ENCODE results near the gene SPDYE5.
"Not testable (repeated sequence)": the region's sequence is repeated elsewhere in the genome, so short reads cannot be mapped to it uniquely, and the experiment has no call there.

The SPDYE5 gene

DNA sequence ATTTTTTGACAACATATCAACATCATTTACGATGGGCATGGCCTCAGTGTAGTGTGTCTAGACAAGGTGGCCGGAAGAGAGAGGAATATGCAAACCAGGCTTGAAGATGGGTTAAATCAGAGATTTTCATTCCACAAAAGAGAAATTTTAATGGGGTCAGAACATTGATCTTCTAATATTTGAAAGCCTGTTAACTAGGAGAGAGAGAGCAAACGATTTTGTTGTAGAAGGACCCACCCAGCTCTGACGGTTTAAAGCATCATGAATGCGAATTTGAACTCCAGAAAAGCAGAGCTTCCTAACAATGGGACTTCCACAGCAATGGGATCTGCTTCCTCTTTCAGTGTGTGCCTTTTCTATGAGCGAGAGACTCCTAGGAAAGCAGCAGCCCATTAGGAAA is at the start of gene SPDYE5:
TSS of gene SPDYE5 (plus strand) at position 301 of the 400 bp plus-strand sequence. CDS start 1,728 bp downstream, outside the sequence.
- H3K9ac ChIP-seq (ENCODE audit: low read depth, low read length); H3K4me1 ChIP-seq (ENCODE audit: insufficient read depth, low read length); H3K9me3 ChIP-seq (ENCODE audit: control insufficient read depth, insufficient read depth, low read length); H3K36me3 ChIP-seq (ENCODE audit: insufficient read depth, low read length): not testable (repeated sequence)

DNA sequence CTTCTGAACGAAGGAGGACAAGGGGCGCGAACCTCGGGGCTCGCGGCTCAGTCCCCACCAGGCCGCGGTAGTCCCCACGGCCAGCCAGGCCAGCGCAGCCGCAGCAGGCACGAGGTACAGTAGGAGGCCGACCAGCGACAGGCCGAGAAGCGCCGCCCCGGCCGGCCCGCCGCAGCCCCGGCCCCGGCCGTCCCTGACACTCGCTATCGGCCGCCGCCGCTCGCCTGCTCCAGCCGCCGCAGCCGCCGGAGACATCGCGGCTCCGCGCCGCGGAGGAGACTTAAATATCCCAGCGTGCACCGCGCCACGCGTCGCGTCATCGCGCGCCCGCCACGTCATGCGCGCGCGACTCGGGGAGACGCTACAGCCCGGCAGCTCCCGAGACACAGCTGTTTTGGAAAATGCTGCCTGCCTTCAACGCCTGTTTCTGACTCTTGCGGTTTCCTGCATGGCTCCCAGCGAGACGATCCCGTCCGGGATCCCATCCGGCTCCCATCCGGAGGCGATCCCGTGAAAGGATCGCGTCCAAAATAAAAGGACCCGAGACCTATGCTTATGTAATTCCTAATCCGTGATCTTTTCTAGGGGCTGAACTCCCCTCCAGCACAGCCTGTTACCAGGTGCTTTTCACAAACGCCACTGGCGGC is 49.5 kb upstream of the SPDYE5 start:
- H3K4me1 ChIP-seq (ENCODE audit: insufficient read depth, low read length); H3K9me3 ChIP-seq (ENCODE audit: control insufficient read depth, insufficient read depth, low read length): not testable (repeated sequence)
- Histone ChIP-seq H3K9ac (ENCODE audit: low read depth, low read length) (peak overlapping the region; percentile 58), H3K36me3 (ENCODE audit: insufficient read depth, low read length) (peaks cover 16% of the 10 kb centered on the region)

DNA sequence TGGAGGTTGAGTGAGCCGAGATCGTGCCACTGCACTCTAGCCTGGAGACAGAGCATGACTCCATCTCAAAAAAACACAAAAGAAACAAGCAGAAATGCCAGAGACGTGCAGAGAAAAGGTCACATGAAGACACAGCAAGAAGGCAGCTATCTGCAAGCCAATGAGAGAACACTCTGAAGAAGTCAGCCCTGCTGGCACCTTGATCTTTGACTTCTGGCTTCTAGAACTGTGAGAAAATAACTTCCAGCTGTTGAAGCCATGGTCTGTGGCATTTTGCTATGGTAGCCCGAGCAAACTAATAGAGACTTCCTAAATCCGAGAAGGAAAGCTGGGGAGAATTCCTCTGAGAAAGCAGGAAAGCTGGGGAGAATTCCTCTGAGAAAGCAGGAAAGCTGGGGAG is 42.2 kb upstream of the SPDYE5 start:
- not testable (repeated sequence) for H3K36me3 ChIP-seq (ENCODE audit: insufficient read depth, low read length); H3K9ac ChIP-seq (ENCODE audit: low read depth, low read length); H3K4me1 ChIP-seq (ENCODE audit: insufficient read depth, low read length); H3K9me3 ChIP-seq (ENCODE audit: control insufficient read depth, insufficient read depth, low read length)

DNA sequence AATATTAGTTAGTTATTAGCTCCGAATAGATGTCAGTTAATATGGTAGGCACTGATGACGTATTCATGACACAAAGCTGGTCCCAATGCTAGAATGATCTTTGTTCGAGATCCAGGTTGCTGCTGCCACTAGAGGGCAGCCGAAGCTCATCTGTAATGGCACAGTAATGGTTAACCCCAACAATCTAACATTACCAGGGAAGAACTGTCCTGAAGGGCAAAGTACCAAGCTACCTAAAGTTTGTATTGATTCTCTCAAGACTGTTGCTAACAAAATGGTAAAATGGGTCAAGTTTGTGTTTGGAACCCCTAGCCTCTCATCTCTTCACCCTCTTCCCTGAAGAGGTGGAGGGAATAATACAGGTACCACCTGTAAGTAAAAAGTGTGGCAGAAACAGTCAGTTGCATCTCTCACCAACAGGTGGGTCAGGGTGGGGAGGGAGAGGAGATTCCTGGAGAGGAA is 39.6 kb upstream of the SPDYE5 start:
- not testable (repeated sequence) for H3K9ac ChIP-seq (ENCODE audit: low read depth, low read length); H3K4me1 ChIP-seq (ENCODE audit: insufficient read depth, low read length); H3K9me3 ChIP-seq (ENCODE audit: control insufficient read depth, insufficient read depth, low read length); H3K36me3 ChIP-seq (ENCODE audit: insufficient read depth, low read length)

GRCh38 chr7:75456403-75456802 is 35.7 kb upstream of the SPDYE5 start:
- H3K9ac ChIP-seq (ENCODE audit: low read depth, low read length); H3K4me1 ChIP-seq (ENCODE audit: insufficient read depth, low read length); H3K9me3 ChIP-seq (ENCODE audit: control insufficient read depth, insufficient read depth, low read length); H3K36me3 ChIP-seq (ENCODE audit: insufficient read depth, low read length): not testable (repeated sequence)

DNA sequence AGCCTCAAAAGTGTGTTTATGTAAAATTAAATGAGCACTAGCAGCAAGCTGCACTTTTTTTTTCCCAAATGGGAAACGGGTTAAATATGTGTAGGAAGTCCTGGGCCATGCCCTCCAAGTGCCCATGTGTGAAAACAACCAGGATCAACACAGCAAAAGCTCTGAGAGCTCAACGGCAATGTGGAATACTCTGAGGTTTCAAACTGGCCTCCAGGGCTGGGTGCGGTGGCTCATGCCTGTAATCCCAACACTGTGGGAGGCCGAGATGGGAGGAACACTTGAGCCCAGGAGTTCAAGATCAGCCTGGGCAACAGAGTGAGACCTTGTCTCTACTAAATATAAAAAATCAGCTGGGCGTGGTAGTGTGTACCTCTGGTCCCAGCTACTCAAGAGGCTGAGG is 34.1 kb upstream of the SPDYE5 start:
- not testable (repeated sequence) for H3K36me3 ChIP-seq (ENCODE audit: insufficient read depth, low read length); H3K9ac ChIP-seq (ENCODE audit: low read depth, low read length); H3K9me3 ChIP-seq (ENCODE audit: control insufficient read depth, insufficient read depth, low read length); H3K4me1 ChIP-seq (ENCODE audit: insufficient read depth, low read length)

- H3K9me3 ChIP-seq (ENCODE audit: control insufficient read depth, insufficient read depth, low read length); H3K4me1 ChIP-seq (ENCODE audit: insufficient read depth, low read length); H3K36me3 ChIP-seq (ENCODE audit: insufficient read depth, low read length); H3K9ac ChIP-seq (ENCODE audit: low read depth, low read length): not testable (repeated sequence)
Measured at GRCh38 chr7:75460541-75460940, 31.6 kb upstream of the SPDYE5 start.

DNA sequence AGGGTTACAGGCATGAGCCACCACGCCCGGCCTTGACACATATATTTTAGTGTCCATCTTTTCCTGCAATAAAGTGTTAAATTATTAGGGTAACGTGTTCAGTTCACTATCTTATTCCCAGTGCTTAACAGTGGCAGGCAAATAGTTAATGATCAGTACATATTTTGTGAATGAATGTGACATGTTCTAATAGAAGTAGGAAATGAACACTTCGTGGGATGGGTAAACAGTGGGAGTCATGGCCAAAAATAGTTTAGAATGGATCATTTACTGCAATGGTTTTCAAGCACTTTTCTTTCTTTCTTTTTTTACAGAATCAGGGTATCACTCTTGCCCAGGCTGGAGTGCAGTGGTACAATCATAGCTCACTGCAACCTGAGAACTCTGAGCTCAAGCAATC is 22.0 kb upstream of the SPDYE5 start:
- H3K36me3 ChIP-seq (ENCODE audit: insufficient read depth, low read length); H3K4me1 ChIP-seq (ENCODE audit: insufficient read depth, low read length); H3K9ac ChIP-seq (ENCODE audit: low read depth, low read length); H3K9me3 ChIP-seq (ENCODE audit: control insufficient read depth, insufficient read depth, low read length): not testable (repeated sequence)

- not testable (repeated sequence) for H3K9me3 ChIP-seq (ENCODE audit: control insufficient read depth, insufficient read depth, low read length); H3K9ac ChIP-seq (ENCODE audit: low read depth, low read length); H3K4me1 ChIP-seq (ENCODE audit: insufficient read depth, low read length); H3K36me3 ChIP-seq (ENCODE audit: insufficient read depth, low read length)
Measured at GRCh38 chr7:75477457-75477856, 14.7 kb upstream of the SPDYE5 start.

DNA sequence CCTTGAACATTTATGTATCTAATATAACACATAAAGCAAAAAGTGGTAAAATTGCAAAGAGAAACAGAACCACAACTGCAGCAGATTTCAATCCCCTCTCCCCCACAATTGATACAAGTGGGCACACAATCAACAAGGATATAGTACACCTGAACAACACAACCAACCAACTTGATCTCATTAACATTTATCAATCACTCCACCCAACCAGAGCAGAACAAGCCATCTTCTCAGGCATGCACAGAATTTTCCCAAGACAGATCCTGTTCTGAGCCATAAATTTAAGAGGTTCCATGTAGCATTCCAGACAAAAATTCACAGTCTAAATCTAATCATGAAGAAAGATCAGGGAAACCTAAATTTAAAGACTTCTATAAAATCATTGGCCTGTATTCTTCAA is 11.8 kb upstream of the SPDYE5 start:
- H3K9me3 ChIP-seq (ENCODE audit: control insufficient read depth, insufficient read depth, low read length); H3K36me3 ChIP-seq (ENCODE audit: insufficient read depth, low read length); H3K9ac ChIP-seq (ENCODE audit: low read depth, low read length); H3K4me1 ChIP-seq (ENCODE audit: insufficient read depth, low read length): not testable (repeated sequence)

DNA sequence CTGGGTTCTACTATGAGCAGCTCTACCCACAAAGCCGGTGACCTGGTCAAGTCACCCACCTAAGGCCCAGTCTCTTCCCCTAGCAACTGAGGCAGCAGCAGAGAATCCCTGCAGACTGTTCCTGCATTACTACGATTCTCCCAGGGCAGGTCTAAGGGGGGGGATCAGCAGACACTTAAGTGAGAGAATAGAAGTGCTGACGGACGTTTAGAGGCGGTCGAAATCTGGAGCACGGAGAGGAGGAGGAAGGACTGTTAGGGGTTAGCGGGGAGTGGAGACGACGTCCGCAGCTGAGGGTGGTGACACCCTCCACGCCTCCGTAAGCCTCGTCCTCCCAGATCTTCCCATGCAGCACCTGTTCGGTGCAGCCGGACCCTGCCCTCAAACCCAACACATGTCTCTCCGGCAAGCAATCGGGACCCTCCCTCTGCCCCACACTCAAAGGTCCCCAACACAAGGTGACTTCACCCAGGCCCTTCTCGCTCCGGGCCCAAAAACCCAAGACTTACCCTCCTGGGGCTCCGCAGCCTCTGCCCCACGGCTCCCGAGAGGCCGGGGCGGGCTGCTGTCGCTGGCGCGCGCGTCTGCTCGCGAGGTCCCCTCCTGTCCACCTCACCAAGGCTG is 6.7 kb upstream of the SPDYE5 start:
- H3K4me1 ChIP-seq (ENCODE audit: insufficient read depth, low read length); H3K9me3 ChIP-seq (ENCODE audit: control insufficient read depth, insufficient read depth, low read length); H3K36me3 ChIP-seq (ENCODE audit: insufficient read depth, low read length): not testable (repeated sequence)
- H3K9ac ChIP-seq (ENCODE audit: low read depth, low read length), result peak overlapping the region; percentile 79; the same call in 1 of the 2 replicates

DNA sequence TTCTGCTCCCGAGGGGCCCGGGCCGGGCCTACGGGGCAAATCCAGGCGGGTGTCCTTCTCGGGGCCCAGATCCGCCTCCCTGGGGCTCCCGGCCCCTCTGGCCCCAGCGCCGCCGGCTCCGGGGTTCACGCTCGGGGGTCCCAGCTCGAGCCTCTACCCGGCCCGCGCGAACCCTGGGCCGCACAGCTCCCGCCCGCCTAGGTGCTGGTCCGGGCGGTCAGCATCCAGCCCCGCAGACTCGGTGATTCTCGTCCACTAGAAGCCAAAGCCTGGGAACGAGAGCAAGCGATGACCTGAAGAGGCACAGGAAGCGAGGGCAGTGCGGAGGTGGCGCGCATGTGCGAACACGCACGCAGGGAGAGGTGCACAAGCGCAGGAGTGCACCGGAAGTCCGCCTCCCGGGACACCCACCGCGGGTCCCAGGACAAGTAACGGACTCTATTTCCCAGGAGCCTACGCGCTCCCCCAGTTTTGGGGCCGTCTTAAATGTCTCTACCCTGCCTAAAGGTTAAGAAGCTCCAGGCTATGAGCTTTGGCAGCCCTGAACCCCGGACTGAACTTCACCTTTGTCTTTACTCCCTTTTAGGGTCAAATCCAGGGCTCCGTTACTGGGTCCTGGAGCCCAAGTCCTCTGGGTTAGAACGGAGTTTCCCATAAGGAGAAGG is 6.0 kb upstream of the SPDYE5 start, which contains the start of gene POM121C:
TSS of gene POM121C (minus strand) at position 321 of the 665 bp plus-strand sequence. CDS start 44,803 bp downstream, outside the sequence.
- H3K9me3 ChIP-seq (ENCODE audit: control insufficient read depth, insufficient read depth, low read length); H3K4me1 ChIP-seq (ENCODE audit: insufficient read depth, low read length); H3K36me3 ChIP-seq (ENCODE audit: insufficient read depth, low read length): not testable (repeated sequence)
- peak within 1 kb of the TSS; percentile 79; the same call in 1 of the 2 replicates for H3K9ac ChIP-seq (ENCODE audit: low read depth, low read length)

DNA sequence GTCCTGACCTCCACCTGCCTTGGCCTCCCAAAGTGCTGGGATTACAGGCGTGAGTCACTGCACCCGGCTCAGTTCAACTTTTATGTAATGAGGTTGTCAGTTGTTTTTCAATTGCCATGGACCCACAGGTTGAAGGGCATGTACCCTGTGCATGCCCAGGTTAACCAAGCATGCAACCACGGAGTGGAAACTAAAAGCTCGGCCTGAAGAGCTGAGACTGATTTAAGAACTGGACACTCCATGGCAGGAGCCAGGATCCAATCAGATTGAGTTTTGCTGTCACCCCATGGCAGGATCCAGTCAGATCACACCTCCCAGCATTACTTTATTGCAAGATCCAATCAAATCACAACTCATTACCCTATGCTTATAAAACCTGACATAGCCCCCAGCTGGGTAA is 16.9 kb downstream of the SPDYE5 start:
- not testable (repeated sequence) for H3K9me3 ChIP-seq (ENCODE audit: control insufficient read depth, insufficient read depth, low read length); H3K36me3 ChIP-seq (ENCODE audit: insufficient read depth, low read length); H3K4me1 ChIP-seq (ENCODE audit: insufficient read depth, low read length); H3K9ac ChIP-seq (ENCODE audit: low read depth, low read length)

DNA sequence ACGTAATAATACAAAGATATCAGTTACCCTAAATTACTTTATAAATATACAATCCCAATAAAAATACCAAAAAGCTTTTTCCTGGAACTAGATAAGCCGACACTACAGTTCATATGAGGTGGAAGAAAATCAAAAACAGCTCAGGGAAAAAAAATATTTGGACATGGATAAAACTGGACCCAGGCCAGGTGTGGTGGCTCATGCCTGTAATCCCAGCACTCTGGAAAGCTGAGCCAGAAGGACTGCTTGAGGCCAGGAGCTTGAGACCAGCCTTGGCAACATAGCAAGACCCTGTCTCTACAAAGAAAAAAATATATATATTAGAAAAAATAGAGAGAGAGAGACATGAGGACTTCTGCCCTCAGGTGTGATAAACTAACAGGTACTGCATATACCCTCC is 26.7 kb downstream of the SPDYE5 start:
- H3K4me1 ChIP-seq (ENCODE audit: insufficient read depth, low read length); H3K9me3 ChIP-seq (ENCODE audit: control insufficient read depth, insufficient read depth, low read length); H3K36me3 ChIP-seq (ENCODE audit: insufficient read depth, low read length); H3K9ac ChIP-seq (ENCODE audit: low read depth, low read length): not testable (repeated sequence)

- H3K36me3 ChIP-seq (ENCODE audit: insufficient read depth, low read length), result peaks cover 15% of the 10 kb centered on the region
- not testable (repeated sequence) for H3K9ac ChIP-seq (ENCODE audit: low read depth, low read length); H3K4me1 ChIP-seq (ENCODE audit: insufficient read depth, low read length); H3K9me3 ChIP-seq (ENCODE audit: control insufficient read depth, insufficient read depth, low read length)
Measured at GRCh38 chr7:75521727-75522126, 29.6 kb downstream of the SPDYE5 start.
